ENCODE measurements around the gene CALM1.

Gene CALM1

GRCh38 chr14:90440021-90440451 is 43.2 kb downstream of the CALM1 start:
- in situ Hi-C loops (cut with MboI; ENCODE audit: low sequenced_read_pairs), result no loop called here

- in situ Hi-C loops (cut with MboI; ENCODE audit: low sequenced_read_pairs), result no loop called here
Measured at GRCh38 chr14:90440592-90440991, 43.8 kb downstream of the CALM1 start.

GRCh38 chr14:90442388-90442787 is 45.6 kb downstream of the CALM1 start:
- in situ Hi-C loops (cut with MboI; ENCODE audit: low sequenced_read_pairs), result no loop called here

- in situ Hi-C loops (cut with MboI; ENCODE audit: low sequenced_read_pairs), result no loop called here
Measured at GRCh38 chr14:90443161-90444076, 46.6 kb downstream of the CALM1 start.

GRCh38 chr14:90444077-90444696 is 47.4 kb downstream of the CALM1 start:
- in situ Hi-C loops (cut with MboI; ENCODE audit: low sequenced_read_pairs), result no loop called here

- in situ Hi-C loops (cut with MboI; ENCODE audit: low sequenced_read_pairs), result no loop called here
Measured at GRCh38 chr14:90445011-90445410, 48.2 kb downstream of the CALM1 start.

- in situ Hi-C loops (cut with MboI; ENCODE audit: low sequenced_read_pairs), result no loop called here
Measured at GRCh38 chr14:90446405-90446804, 49.6 kb downstream of the CALM1 start.

GRCh38 chr14:90447720-90448497 is 51.1 kb downstream of the CALM1 start:
- in situ Hi-C loops (cut with MboI; ENCODE audit: low sequenced_read_pairs), result no loop called here

GRCh38 chr14:90449411-90449810 is 52.6 kb downstream of the CALM1 start:
- in situ Hi-C loops (cut with MboI; ENCODE audit: low sequenced_read_pairs), result no loop called here

- in situ Hi-C loops (cut with MboI; ENCODE audit: low sequenced_read_pairs), result no loop called here
Measured at GRCh38 chr14:90450151-90450550, 53.3 kb downstream of the CALM1 start.

GRCh38 chr14:90450667-90451066 is 53.8 kb downstream of the CALM1 start:
- in situ Hi-C loops (cut with MboI; ENCODE audit: low sequenced_read_pairs), result no loop called here

- in situ Hi-C loops (cut with MboI; ENCODE audit: low sequenced_read_pairs), result no loop called here
Measured at GRCh38 chr14:90451443-90451842, 54.6 kb downstream of the CALM1 start.

GRCh38 chr14:90451961-90452360 is 55.1 kb downstream of the CALM1 start:
- in situ Hi-C loops (cut with MboI; ENCODE audit: low sequenced_read_pairs), result no loop called here

- in situ Hi-C loops (cut with MboI; ENCODE audit: low sequenced_read_pairs), result no loop called here
Measured at GRCh38 chr14:90452366-90452765, 55.5 kb downstream of the CALM1 start.

- in situ Hi-C loops (cut with MboI; ENCODE audit: low sequenced_read_pairs), result no loop called here
Measured at GRCh38 chr14:90453401-90453951, 56.6 kb downstream of the CALM1 start.

GRCh38 chr14:90454041-90455000 is 57.5 kb downstream of the CALM1 start:
- in situ Hi-C loops (cut with MboI; ENCODE audit: low sequenced_read_pairs), result no loop called here

GRCh38 chr14:90455100-90455571 is 58.3 kb downstream of the CALM1 start:
- in situ Hi-C loops (cut with MboI; ENCODE audit: low sequenced_read_pairs), result no loop called here

- in situ Hi-C loops (cut with MboI; ENCODE audit: low sequenced_read_pairs), result no loop called here
Measured at GRCh38 chr14:90456551-90456950, 59.7 kb downstream of the CALM1 start.

- in situ Hi-C loops (cut with MboI; ENCODE audit: low sequenced_read_pairs), result no loop called here
Measured at GRCh38 chr14:90457186-90457585, 60.4 kb downstream of the CALM1 start.
